ENCODE results near the gene MRPL53. TPM values are rescaled to one million over a fixed set of nuclear protein-coding genes. Genes with fewer than 3 reads are reported as not detected.

Gene MRPL53
- total and polyA plus RNA-seq, 9 of the 15 experiments (the other 6 are each of a cell fraction or from before 2014, with no cell fraction given) = 11.5 to 87.9 (median 41.1) TPM

DNA sequence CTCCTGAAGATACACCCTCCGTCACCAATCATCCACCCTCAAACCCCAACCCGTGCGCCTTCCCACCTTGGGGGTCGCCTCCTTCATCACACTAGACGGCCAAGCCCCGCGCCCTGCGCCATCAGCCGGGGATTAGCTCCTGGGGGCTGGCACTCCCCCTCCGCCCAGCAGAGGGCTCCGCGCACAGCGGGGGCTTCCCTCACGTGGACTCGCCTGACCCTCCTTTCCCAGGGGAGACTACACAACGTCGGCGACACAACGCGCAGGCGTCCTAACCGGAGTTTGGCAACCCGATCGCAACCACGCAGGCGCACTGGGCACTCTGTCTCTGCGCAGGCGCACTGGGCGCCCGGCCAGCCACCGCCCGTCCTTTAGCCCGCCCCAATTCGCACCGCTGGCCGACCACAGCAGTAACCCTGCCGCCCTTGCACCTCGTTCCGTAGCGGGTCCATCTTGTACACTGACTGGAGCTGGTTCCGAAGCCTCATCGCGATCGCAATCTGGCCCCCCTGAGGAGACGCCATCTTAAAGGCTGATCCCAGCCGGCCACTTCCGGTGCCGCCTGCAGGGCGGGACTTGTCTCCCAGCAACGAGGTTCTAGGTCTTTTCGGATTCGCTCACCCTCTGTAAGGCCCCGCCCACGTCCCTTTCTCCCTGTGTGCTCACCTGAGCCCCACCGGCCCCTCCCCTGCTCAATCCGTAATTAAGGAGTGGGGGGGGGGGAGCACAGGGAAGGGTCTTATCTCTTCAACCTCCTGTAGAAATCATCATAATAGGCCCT, 34.9 kb upstream of the MRPL53 start, which contains the start of gene PCGF1 (continued):
- TF ChIP-seq SMAD1 (IDR thresholded peaks at IDR 0.05; ENCODE audit: low read depth, low read length, partially characterized antibody) (no peak), RBM25 (IDR thresholded peaks at IDR 0.05; ENCODE audit: low read depth, low read length, severe bottlenecking) (no peak), ZNF75A (CRISPR knock-in tag; IDR thresholded peaks at IDR 0.05) (no peak), ZNF3 (CRISPR knock-in tag; IDR thresholded peaks at IDR 0.05) (no peak), ZNF699 (CRISPR knock-in tag; IDR thresholded peaks at IDR 0.05; ENCODE audit: insufficient replicate concordance) (no peak), AFF4 (CRISPR knock-in tag; IDR thresholded peaks at IDR 0.05) (no peak), TAF7 (tag; IDR thresholded peaks at IDR 0.05) (peak; percentile 88), NFRKB (IDR thresholded peaks at IDR 0.05; ENCODE audit: low read depth) (peak; percentile 51; the same call in 1 of the 2 replicates), CREB3L1 (IDR thresholded peaks at IDR 0.05; ENCODE audit: borderline replicate concordance, low read depth) (no peak; the same call in 1 of the 2 replicates), ZNF316 (IDR thresholded peaks at IDR 0.05) (no peak)
- TF ChIP-seq, protein P1, sequence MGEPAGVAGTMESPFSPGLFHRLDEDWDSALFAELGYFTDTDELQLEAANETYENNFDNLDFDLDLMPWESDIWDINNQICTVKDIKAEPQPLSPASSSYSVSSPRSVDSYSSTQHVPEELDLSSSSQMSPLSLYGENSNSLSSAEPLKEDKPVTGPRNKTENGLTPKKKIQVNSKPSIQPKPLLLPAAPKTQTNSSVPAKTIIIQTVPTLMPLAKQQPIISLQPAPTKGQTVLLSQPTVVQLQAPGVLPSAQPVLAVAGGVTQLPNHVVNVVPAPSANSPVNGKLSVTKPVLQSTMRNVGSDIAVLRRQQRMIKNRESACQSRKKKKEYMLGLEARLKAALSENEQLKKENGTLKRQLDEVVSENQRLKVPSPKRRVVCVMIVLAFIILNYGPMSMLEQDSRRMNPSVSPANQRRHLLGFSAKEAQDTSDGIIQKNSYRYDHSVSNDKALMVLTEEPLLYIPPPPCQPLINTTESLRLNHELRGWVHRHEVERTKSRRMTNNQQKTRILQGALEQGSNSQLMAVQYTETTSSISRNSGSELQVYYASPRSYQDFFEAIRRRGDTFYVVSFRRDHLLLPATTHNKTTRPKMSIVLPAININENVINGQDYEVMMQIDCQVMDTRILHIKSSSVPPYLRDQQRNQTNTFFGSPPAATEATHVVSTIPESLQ (CRISPR knock-in tag; IDR thresholded peaks at IDR 0.05) = peak; percentile 64; the same call in 1 of the 2 replicates
- TF ChIP-seq, protein P2, sequence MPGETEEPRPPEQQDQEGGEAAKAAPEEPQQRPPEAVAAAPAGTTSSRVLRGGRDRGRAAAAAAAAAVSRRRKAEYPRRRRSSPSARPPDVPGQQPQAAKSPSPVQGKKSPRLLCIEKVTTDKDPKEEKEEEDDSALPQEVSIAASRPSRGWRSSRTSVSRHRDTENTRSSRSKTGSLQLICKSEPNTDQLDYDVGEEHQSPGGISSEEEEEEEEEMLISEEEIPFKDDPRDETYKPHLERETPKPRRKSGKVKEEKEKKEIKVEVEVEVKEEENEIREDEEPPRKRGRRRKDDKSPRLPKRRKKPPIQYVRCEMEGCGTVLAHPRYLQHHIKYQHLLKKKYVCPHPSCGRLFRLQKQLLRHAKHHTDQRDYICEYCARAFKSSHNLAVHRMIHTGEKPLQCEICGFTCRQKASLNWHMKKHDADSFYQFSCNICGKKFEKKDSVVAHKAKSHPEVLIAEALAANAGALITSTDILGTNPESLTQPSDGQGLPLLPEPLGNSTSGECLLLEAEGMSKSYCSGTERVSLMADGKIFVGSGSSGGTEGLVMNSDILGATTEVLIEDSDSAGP (CRISPR knock-in tag; IDR thresholded peaks at IDR 0.05) = no peak
